ENCODE results near the gene SFSWAP. TPM values are rescaled to one million over a fixed set of nuclear protein-coding genes. Genes with fewer than 3 reads are reported as not detected.
A peak's percentile ranks its signal among the peaks of the same experiment; 100 is the strongest.
"Not testable (repeated sequence)": the region's sequence is repeated elsewhere in the genome, so short reads cannot be mapped to it uniquely, and the experiment has no call there.

The SFSWAP gene
- total and polyA plus RNA-seq, 2 of the 8 experiments (the other 6 are each of a cell fraction or from before 2014, with no cell fraction given), result 36.5 to 49.5 TPM

DNA sequence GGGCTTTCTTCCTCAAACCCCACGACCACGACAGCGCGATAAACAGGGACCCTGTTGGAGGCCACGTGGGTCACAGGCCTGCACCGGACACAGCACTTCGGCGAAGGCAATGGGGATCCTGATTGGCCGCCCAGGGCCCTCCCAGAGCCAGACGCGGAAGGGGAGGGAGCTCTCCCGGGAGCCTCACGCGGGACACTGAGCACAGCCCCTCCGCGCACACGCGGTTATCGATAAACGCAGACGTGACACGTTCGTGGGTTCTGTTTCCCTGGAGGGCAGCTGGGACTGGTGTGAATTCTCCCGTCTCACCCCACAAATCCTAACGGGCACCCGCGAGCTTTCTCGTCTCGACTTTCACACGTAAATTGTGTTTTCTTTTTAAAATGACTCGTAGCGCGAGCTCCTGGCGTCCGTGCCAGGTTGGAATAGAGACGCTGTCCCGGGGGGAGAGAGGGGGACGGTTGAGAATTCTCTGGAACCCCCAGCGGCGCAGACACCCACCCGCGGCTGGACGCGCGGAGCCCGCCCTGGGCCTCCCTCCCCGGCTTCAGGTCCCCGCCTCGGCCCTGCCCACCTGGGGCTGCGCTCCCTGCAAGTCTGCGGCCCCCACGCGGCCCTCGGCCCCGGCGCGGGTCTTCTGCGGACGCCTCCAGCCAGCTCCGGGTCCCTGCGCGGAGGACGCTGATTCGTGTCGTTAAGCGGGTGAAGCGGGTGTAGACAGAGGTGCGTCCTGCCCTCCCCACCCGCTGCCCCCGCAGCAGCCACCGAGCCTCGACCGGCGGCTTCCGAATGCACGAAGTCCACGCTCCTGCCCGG is 49.5 kb upstream of the SFSWAP start:
- H3K23ac ChIP-seq (ENCODE audit: insufficient read length); H3K23me2 ChIP-seq (ENCODE audit: low read depth, low read length); H3K56ac ChIP-seq (replicated peaks; ENCODE audit: insufficient read length, low read depth, low read length); H3K36me3 ChIP-seq (ENCODE audit: control insufficient read depth in 2 of 4, insufficient read depth in 4 of 4, low read length in 3 of 4); H3K14ac ChIP-seq (ENCODE audit: insufficient read length); H3K27ac ChIP-seq (ENCODE audit: low read depth, low read length); H3K9ac ChIP-seq (replicated peaks in 1 of 4; ENCODE audit: extremely low read depth in 1 of 4, low read depth in 3 of 4, low read length in 3 of 4); FAIRE-seq; H4K91ac ChIP-seq (replicated peaks; ENCODE audit: insufficient read length, low read length); H4K20me1 ChIP-seq (replicated peaks in 1 of 2; ENCODE audit: control insufficient read depth in 1 of 2, insufficient read depth in 2 of 2, low read length in 2 of 2); H2AK5ac ChIP-seq (ENCODE audit: low read depth, low read length); H4K5ac ChIP-seq (ENCODE audit: insufficient read length, low read depth, low read length); H2BK15ac ChIP-seq (ENCODE audit: low read length); DNase-seq (ENCODE audit: low read depth in 1 of 2, low spot score in 2 of 2); H3K4ac ChIP-seq (replicated peaks; ENCODE audit: insufficient read length, low read depth, low read length); CTCF ChIA-PET (ENCODE audit: partially characterized antibody); H3K9me3 ChIP-seq (ENCODE audit: insufficient read depth in 2 of 2, low read depth in 1 of 2, low read length in 1 of 2); H3K4me1 ChIP-seq (replicated peaks in 1 of 4; ENCODE audit: control insufficient read depth in 3 of 4, insufficient read depth in 4 of 4, low read length in 3 of 4); H3K79me1 ChIP-seq (ENCODE audit: low read depth, low read length); POLR2A ChIA-PET (ENCODE audit: partially characterized antibody); H3K79me2 ChIP-seq (ENCODE audit: control insufficient read depth in 1 of 2, insufficient read depth in 2 of 2, low read length in 2 of 2); H2BK20ac ChIP-seq (ENCODE audit: low read length); H2BK5ac ChIP-seq (ENCODE audit: low read depth, low read length); H3K27me3 ChIP-seq (replicated peaks in 1 of 4; ENCODE audit: control insufficient read depth in 3 of 4, extremely low read depth in 1 of 4, insufficient read depth in 3 of 4, low read length in 3 of 4); H4K8ac ChIP-seq (ENCODE audit: extremely low read depth, insufficient read depth, low read length); H2BK12ac ChIP-seq (ENCODE audit: low read depth, low read length); H3K18ac ChIP-seq (ENCODE audit: extremely low read depth, low read length); H2AFZ ChIP-seq (ENCODE audit: low read length); H2BK120ac ChIP-seq (replicated peaks; ENCODE audit: low read depth, low read length): not testable (repeated sequence)
- Histone ChIP-seq H3K4me2 (ENCODE audit: insufficient read depth in 1 of 2, low read depth in 2 of 2, low read length in 2 of 2) (0 out of 4 replicates have a peak overlapping the region, but pooled peaks of 1 of the 2 experiments have one; percentile 42), H3K4me3 (ENCODE audit: extremely low read depth in 1 of 4, insufficient read depth in 2 of 4, low read depth in 3 of 4, low read length in 4 of 4) (peak overlapping the region in 2 of 4 experiments; percentile 23 to 34; a peak in 2 of 8 replicates)
- 48% methylated on average over 21 of the region's 78 CpGs; no CpG with 5 or more reads in 1 of the 2 experiments for WGBS, 2 experiments (ENCODE audit: extremely low coverage in 1 of 2, insufficient coverage in 1 of 2, insufficient read length in 1 of 2, insufficient replicate concordance in 2 of 2, low coverage in 1 of 2, low lambda C conversion rate in 2 of 2, missing lambda C conversion rate in 1 of 2)

DNA sequence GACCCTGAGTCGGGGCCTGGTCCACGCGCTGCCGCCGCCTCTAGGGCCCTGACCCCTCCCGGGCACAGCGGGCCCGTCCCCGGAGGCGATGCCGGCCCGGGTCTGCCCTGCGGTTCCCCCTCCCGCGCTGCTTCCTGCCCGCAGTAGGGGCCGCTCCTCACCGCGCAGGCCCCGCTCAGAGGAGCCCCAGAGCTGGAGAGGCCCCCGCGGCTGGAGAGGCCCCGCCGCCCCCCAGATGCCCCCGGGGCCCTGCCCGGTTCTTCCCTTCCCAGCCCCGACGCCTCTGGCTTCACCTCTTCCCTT is 49.0 kb upstream of the SFSWAP start:
- H2BK20ac ChIP-seq (ENCODE audit: low read length); H3K56ac ChIP-seq (replicated peaks; ENCODE audit: insufficient read length, low read depth, low read length); H3K36me3 ChIP-seq (ENCODE audit: control insufficient read depth in 2 of 4, insufficient read depth in 4 of 4, low read length in 3 of 4); H2BK12ac ChIP-seq (ENCODE audit: low read depth, low read length); DNase-seq (ENCODE audit: low read depth in 1 of 2, low spot score in 2 of 2); CTCF ChIA-PET (ENCODE audit: partially characterized antibody); H3K79me1 ChIP-seq (ENCODE audit: low read depth, low read length); H4K91ac ChIP-seq (replicated peaks; ENCODE audit: insufficient read length, low read length); H3K14ac ChIP-seq (ENCODE audit: insufficient read length); H3K4me3 ChIP-seq (ENCODE audit: extremely low read depth in 1 of 4, insufficient read depth in 2 of 4, low read depth in 3 of 4, low read length in 4 of 4); H3K18ac ChIP-seq (ENCODE audit: extremely low read depth, low read length); H4K5ac ChIP-seq (ENCODE audit: insufficient read length, low read depth, low read length); H3K23ac ChIP-seq (ENCODE audit: insufficient read length); H3K27me3 ChIP-seq (replicated peaks in 1 of 4; ENCODE audit: control insufficient read depth in 3 of 4, extremely low read depth in 1 of 4, insufficient read depth in 3 of 4, low read length in 3 of 4); H2BK120ac ChIP-seq (replicated peaks; ENCODE audit: low read depth, low read length); H4K20me1 ChIP-seq (replicated peaks in 1 of 2; ENCODE audit: control insufficient read depth in 1 of 2, insufficient read depth in 2 of 2, low read length in 2 of 2); H3K4ac ChIP-seq (replicated peaks; ENCODE audit: insufficient read length, low read depth, low read length); H3K9ac ChIP-seq (replicated peaks in 1 of 4; ENCODE audit: extremely low read depth in 1 of 4, low read depth in 3 of 4, low read length in 3 of 4); H3K4me2 ChIP-seq (ENCODE audit: insufficient read depth in 1 of 2, low read depth in 2 of 2, low read length in 2 of 2); H3K4me1 ChIP-seq (replicated peaks in 1 of 4; ENCODE audit: control insufficient read depth in 3 of 4, insufficient read depth in 4 of 4, low read length in 3 of 4); H3K9me3 ChIP-seq (ENCODE audit: insufficient read depth in 2 of 2, low read depth in 1 of 2, low read length in 1 of 2); FAIRE-seq; POLR2A ChIA-PET (ENCODE audit: partially characterized antibody); H4K8ac ChIP-seq (ENCODE audit: extremely low read depth, insufficient read depth, low read length); H2AK5ac ChIP-seq (ENCODE audit: low read depth, low read length); H2BK5ac ChIP-seq (ENCODE audit: low read depth, low read length); H2AFZ ChIP-seq (ENCODE audit: low read length); H3K79me2 ChIP-seq (ENCODE audit: control insufficient read depth in 1 of 2, insufficient read depth in 2 of 2, low read length in 2 of 2); H2BK15ac ChIP-seq (ENCODE audit: low read length); H3K23me2 ChIP-seq (ENCODE audit: low read depth, low read length); H3K27ac ChIP-seq (ENCODE audit: low read depth, low read length): not testable (repeated sequence)
- no CpG with 5 or more reads among the region's 28 CpGs for WGBS, 2 experiments (ENCODE audit: extremely low coverage in 1 of 2, insufficient coverage in 1 of 2, insufficient read length in 1 of 2, insufficient replicate concordance in 2 of 2, low coverage in 1 of 2, low lambda C conversion rate in 2 of 2, missing lambda C conversion rate in 1 of 2)
